Measurements from ENCODE around the gene TSNAX. TPM values are rescaled to one million over a fixed set of nuclear protein-coding genes. Genes with fewer than 3 reads are reported as not detected.

The TSNAX gene
- total RNA-seq, 2 experiments from 2014 or later: 33.5 to 35.7 TPM

GRCh38 chr1:231561647-231562383, 33.3 kb downstream of the TSNAX start:
- no peaks in the 10 kb centered on the region for H3K27me3 Mint-ChIP-seq
- H3K27ac Mint-ChIP-seq: no peak overlapping the region
- peaks cover 28% of the 10 kb centered on the region for H3K36me3 ChIP-seq (ENCODE audit: insufficient read depth, low read length)
- ChIA-PET CTCF (no interaction called here), POLR2A (no interaction called here)
- no peaks in the 10 kb centered on the region for H3K27me3 ChIP-seq (ENCODE audit: control insufficient read depth in 1 of 2, insufficient read depth in 2 of 2, low read length in 2 of 2)
- no peak for TF ChIP-seq CTCF (IDR thresholded peaks at IDR 0.05)
- peaks cover 50% of the 10 kb centered on the region for H3K36me3 Mint-ChIP-seq (ENCODE audit: low read depth)
- peaks cover 4% of the 10 kb centered on the region for H3K4me1 ChIP-seq (ENCODE audit: insufficient read depth, low read length)
- intact Hi-C loops (cut with DNase I, micrococcal nuclease): no loop called here
- no peak overlapping the region for H3K4me3 ChIP-seq (ENCODE audit: low read length)
- no peak for ATAC-seq (ENCODE audit: poor library complexity)
- H3K9me3 Mint-ChIP-seq: no peaks in the 10 kb centered on the region
- no peaks in the 10 kb centered on the region for H3K9me3 ChIP-seq (ENCODE audit: control insufficient read depth in 1 of 2, insufficient read depth in 1 of 2, low read length in 2 of 2)
- H3K4me3 Mint-ChIP-seq: no peak overlapping the region
- no peak overlapping the region for H3K27ac ChIP-seq (ENCODE audit: low read depth in 1 of 2, low read length in 2 of 2)
- no peak for DNase-seq
- peaks cover 19% of the 10 kb centered on the region for H3K4me1 Mint-ChIP-seq (ENCODE audit: low read depth)

GRCh38 chr1:231563247-231563646, 34.8 kb downstream of the TSNAX start:
- Mint-ChIP-seq H3K4me3 (no peak overlapping the region), H3K4me1 (ENCODE audit: low read depth) (peaks cover 5% of the 10 kb centered on the region), H3K27me3 (no peaks in the 10 kb centered on the region), H3K36me3 (ENCODE audit: low read depth) (peaks cover 62% of the 10 kb centered on the region), H3K9me3 (no peaks in the 10 kb centered on the region), H3K27ac (no peak overlapping the region)
- Histone ChIP-seq H3K4me3 (ENCODE audit: low read length) (no peak overlapping the region), H3K4me1 (ENCODE audit: insufficient read depth, low read length) (no peaks in the 10 kb centered on the region), H3K27me3 (ENCODE audit: control insufficient read depth in 1 of 2, insufficient read depth in 2 of 2, low read length in 2 of 2) (no peaks in the 10 kb centered on the region), H3K27ac (ENCODE audit: low read depth in 1 of 2, low read length in 2 of 2) (no peak overlapping the region), H3K36me3 (ENCODE audit: insufficient read depth, low read length) (peaks cover 28% of the 10 kb centered on the region), H3K9me3 (ENCODE audit: control insufficient read depth in 1 of 2, insufficient read depth in 1 of 2, low read length in 2 of 2) (no peaks in the 10 kb centered on the region)
- CTCF ChIA-PET: no interaction called here
- TF ChIP-seq CTCF (IDR thresholded peaks at IDR 0.05): no peak
- intact Hi-C loops (cut with DNase I, micrococcal nuclease): no loop called here
- no peak for ATAC-seq (ENCODE audit: poor library complexity)
- no peak for DNase-seq
- POLR2A ChIA-PET: no interaction called here

GRCh38 chr1:231564373-231564772, 35.9 kb downstream of the TSNAX start:
- Mint-ChIP-seq H3K9me3 (peaks cover 3% of the 10 kb centered on the region), H3K27me3 (no peaks in the 10 kb centered on the region), H3K4me3 (no peak overlapping the region), H3K36me3 (ENCODE audit: low read depth) (peaks cover 66% of the 10 kb centered on the region), H3K27ac (no peak overlapping the region), H3K4me1 (ENCODE audit: low read depth) (no peaks in the 10 kb centered on the region)
- DNase-seq (no peak), ATAC-seq (ENCODE audit: poor library complexity) (no peak)
- CTCF ChIA-PET: no interaction called here
- Histone ChIP-seq H3K27me3 (ENCODE audit: control insufficient read depth in 1 of 2, insufficient read depth in 2 of 2, low read length in 2 of 2) (no peaks in the 10 kb centered on the region), H3K4me1 (ENCODE audit: insufficient read depth, low read length) (no peaks in the 10 kb centered on the region), H3K27ac (ENCODE audit: low read depth in 1 of 2, low read length in 2 of 2) (no peak overlapping the region), H3K9me3 (ENCODE audit: control insufficient read depth in 1 of 2, insufficient read depth in 1 of 2, low read length in 2 of 2) (no peaks in the 10 kb centered on the region), H3K4me3 (ENCODE audit: low read length) (no peak overlapping the region), H3K36me3 (ENCODE audit: insufficient read depth, low read length) (peaks cover 28% of the 10 kb centered on the region)
- no peak for TF ChIP-seq CTCF (IDR thresholded peaks at IDR 0.05)
- POLR2A ChIA-PET: no interaction called here
- intact Hi-C loops (cut with DNase I, micrococcal nuclease): no loop called here
